HG03457 (cell line): ENCODE data around the gene PTPRD.

Source experiments
- ATAC-seq: cut with Tn5 transposase; IDR thresholded peaks from one replicate; pipeline ENCODE4 v1.9.1; 2021; ENCODE audit warnings: moderate number of reproducible peaks; ENCODE audit not compliant: unreplicated experiment

PTPRD gene

DNA sequence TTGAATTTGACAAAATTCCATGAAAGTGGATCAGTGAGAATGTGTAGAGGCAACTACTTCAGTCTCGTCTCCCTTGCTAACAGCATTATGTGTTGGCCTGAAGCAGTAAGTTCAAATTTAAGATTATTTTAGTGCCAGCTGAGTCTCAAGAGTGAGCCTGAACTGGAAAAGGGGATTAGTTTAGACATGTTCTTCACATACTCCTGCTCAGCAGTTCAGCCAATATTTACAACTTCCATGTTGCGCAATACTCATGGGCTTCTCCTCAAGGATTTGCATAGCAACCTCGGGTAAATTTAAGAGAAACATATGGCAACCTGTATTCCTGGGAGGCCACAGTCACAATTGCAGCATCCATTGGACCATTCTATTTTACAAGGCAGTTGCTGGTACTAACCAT lies 553.8 kb downstream of the PTPRD start:
- ATAC-seq, result no peak

DNA sequence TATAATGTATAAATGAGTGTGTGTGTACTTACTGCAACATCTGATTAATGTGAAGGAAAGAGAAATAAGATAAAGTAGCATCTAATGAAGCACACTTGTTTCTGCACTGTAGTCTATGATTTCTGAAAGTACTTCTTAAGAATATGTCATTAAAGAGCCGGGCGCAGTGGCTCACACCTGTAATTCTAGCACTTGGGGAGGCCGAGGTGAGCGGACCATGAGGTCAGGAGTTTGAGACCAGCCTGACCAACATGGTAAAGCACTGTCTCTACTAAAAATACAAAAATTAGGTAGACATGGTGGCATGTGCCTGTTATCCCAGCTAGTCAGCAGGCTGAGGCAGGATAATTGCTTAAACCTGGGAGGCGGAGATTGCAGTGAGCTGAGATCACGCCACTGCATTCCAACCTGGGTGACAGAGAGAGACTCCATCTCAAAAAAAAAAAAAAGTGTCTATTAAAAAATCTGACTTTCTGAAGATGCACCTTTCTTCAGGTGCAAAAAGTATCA lies 556.9 kb downstream of the PTPRD start:
- ATAC-seq, result no peak

DNA sequence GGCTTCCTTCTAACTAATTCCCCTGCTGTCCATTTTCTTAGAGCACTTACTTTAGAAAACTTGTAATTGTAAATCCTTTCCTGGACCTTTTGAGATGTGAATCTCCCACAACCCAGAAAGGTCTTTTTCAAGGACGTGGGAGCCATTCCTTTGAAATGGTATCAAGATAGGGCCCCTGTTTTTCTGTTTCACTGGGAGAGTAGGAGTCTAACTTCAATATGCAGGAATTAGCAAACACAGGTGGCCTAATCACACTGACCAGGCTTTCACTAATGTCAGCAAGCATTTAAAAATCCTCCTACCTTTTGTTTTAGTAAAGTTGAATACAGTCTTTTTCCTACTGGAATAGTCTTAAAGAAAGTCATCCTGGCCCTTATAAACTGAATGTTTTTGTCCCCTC lies 558.3 kb downstream of the PTPRD start:
- no peak for ATAC-seq

DNA sequence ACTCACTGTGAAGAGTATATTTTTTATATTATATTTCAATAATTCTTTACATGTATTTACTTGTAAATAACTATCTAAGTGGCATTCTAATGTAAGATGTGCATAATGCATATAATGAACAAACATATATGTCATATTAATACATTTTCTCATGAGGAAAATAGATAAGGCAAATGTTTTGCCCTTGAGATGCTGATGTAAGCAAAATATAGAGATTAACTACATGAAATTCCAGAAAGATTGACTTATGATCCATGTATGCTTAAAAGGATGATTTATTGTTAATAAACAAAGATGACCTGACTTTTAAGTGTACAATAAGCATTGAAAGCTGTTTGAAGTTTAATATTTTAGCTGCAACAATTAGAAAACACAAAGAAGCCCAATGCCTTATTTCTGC lies 559.9 kb downstream of the PTPRD start:
- no peak for ATAC-seq

DNA sequence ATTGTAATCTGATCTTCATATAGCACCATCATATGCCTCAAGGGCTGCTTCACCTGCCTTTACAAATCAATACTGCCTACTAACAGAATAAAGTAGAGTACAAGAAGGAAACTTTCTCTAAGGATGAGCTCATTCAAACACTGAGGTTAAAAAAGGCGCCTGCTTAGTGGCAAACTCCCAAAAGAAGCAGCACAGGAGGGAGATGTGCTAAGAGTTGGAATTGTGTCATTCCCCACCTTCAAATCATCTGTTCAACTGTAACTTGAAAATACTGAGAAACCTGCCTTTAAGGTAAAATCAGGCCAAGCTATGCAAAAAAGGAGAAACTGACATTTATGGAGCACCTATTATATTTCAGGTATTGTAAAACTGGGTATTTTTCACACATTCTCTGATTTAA lies 560.6 kb downstream of the PTPRD start:
- ATAC-seq, result no peak

DNA sequence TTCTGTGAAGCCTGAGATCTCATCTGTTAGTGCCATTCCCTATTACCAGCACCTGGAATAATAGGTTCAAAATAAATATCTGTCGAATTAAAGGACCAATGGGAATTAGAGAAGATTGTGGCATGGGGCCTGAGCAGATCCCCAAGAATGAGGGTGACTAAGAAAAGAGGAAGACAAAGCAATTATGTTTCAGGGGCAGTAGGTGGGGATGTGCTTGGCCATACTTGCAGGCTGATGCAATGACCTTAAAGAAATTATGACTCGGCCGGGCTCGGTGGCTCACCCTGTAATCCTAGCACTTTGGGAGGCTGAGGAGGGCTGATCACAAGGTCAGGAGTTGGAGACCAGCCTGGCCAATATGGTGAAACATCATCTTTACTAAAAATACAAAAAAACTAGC lies 562.8 kb downstream of the PTPRD start:
- ATAC-seq, result no peak

DNA sequence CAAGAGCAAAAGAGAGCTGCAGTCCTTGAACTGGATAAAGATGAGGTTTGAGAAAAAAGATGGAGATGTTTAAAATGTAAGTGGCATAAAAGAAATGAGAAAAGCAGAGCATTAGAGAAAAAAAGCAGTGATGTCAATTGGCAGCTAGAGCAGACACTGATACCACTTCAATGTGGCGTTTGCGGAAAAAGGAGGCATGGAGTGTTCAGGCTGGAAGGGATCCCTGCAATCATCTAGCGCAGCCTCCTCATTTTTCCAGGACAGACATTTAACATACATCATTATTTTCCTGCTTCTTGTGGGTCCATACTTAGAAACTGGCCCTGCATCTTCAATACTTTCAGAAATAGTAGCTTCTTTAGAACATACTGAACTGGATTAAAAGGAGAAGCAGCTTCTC lies 563.8 kb downstream of the PTPRD start:
- no peak for ATAC-seq

DNA sequence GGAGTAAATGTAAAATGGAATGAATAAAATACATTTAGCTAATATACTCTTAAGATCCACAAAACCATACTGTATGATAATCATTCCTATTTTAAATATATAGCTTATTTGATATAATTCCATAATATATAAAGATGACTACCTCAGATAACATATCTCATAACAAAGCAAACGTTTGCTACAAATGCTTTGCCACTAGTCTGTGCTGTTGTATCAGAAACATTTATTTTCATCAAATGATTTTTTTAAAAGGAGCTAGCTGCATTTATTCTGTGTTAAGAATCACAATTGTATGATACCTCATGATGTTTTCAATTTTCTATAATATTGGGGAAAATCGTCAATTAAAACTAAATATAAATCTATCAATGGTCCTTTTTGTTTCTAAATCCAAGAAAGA lies 567.2 kb downstream of the PTPRD start:
- ATAC-seq, result no peak

DNA sequence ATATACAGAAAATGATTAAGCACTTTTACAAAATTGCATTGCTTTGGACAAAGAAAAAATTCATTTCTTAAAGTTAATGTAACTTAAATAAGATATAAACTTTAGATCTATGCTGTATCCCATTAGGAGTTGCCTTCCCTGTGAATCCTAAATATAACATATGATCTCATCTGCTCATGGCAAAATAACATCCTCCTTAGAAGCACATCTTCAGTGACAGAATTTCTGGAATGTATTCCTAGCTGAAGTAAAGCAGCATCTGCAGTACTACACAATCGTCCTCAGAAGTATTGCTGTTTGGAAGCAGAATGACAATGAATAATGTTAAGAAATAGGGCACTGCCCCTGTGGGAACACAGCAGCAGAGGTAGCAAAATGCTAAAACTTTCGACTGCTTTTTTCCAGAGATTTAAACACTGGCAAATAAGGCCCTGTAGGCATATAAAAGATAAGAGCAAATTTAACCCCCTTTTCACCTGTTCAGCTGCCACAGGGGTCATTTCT lies 571.0 kb downstream of the PTPRD start:
- ATAC-seq, result no peak

DNA sequence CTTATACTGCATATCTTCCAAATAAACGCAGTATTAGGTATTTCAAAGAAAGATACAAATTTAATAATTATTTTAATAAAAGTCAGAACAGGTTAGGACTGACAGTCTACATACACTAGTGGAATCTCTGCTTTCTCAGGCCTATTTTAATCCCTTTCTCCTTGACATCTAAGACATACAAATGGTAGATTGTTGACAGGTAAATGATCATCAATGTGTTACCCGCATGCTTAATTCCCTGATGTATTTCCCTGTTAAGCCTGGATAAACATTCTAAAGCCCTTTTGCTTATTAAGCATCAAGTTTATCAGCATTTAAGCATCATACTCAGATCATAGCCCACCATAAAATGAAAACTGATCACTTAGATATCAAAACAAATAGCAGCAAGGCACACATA lies 576.7 kb downstream of the PTPRD start:
- no peak for ATAC-seq

DNA sequence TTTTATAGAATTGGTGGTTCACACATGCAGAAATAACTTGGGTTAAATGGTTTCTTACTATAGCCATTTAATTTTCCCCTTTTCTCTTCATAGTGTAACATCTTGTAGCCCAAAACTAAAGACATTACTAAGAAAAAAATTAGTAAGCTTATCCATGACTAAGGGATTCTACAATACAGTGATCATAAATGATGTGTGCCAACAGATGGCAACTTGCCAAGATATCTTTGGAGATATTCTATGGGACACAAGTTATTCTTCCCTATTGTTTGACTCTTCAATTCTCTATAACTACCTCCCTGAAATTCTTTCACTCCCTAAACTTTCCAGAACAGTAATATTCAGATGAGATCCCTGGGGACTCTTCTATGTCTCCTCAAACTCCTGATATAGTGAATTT lies 580.6 kb downstream of the PTPRD start:
- ATAC-seq, result no peak

DNA sequence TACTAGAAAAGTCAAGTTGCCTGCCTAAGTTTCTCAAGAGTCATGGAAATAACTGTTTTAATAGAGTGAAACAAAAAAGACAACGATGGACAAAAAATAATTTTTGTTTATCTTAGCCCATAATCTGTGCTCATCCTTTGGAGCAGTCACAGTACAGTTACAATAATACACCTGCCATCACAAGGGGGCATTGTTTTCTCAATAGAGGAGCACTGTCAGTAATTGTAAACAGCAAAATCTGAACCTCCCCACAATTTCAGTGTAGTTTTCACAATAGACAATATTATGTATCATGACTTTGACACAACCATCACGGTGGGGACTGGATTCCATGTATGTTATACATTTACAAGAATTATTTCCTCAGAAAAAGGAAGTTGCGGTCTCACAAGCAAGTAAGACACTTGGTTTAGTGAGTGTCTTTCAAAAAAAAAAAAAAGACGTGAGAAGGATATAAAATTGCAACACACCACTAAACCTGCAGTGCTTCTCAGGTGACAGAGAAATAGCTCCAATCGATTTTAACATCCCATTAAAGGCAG lies 586.3 kb downstream of the PTPRD start:
- ATAC-seq, result no peak

DNA sequence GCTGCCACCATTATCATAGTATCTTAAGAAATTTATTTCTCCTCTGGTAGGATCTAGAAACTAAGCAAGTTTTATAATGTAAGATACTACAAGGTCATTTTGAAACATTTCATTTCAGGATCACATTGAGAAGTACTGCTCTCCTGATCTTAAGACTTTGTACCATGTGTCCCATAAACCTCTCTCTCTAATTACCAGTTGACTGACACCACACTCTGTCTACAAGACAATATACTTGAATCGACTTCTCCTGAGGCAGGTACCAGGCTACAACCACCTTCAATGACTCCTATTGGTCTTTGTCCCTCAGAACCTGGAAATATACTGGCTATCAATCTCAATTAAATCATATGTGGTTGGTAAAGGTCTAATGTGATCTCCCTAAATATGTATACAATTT lies 597.0 kb downstream of the PTPRD start:
- no peak for ATAC-seq

DNA sequence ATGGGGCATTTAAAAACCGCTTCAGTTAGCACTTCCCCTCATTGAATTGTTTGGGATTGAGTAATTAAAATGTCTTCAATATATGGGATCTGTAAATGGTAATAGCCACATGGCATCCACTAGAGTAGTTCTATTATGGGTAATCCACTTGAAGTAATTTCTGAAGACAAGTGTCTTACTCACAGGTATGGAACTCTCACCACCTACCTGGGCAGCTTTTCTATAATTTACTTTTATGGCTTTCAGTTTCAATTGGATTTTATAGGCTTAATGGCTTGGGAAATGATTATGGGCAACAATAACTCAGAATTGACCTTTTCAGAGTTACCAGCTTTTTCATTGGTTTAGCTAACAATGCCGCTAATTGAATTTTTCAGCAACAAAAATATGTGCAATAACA lies 597.9 kb downstream of the PTPRD start:
- no peak for ATAC-seq

DNA sequence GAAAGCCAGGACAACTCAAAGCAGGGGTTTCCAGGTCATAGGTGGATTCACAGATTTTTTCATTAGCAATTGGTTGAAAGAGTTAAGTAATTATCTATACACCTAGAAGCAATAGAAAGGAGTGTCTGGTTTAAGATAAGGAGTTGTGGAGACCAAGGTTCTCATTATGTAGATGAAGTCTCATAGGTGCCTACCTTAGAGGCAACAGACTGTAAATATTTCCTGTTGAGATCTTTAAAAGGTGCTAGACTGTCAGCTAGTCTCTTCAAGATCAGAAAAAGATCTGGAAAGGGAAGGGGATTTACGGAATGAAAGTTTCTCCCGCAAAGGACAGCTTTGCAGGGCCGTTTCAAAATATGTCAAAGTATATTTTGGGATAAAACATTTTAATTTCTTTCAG lies 603.4 kb downstream of the PTPRD start:
- no peak for ATAC-seq

DNA sequence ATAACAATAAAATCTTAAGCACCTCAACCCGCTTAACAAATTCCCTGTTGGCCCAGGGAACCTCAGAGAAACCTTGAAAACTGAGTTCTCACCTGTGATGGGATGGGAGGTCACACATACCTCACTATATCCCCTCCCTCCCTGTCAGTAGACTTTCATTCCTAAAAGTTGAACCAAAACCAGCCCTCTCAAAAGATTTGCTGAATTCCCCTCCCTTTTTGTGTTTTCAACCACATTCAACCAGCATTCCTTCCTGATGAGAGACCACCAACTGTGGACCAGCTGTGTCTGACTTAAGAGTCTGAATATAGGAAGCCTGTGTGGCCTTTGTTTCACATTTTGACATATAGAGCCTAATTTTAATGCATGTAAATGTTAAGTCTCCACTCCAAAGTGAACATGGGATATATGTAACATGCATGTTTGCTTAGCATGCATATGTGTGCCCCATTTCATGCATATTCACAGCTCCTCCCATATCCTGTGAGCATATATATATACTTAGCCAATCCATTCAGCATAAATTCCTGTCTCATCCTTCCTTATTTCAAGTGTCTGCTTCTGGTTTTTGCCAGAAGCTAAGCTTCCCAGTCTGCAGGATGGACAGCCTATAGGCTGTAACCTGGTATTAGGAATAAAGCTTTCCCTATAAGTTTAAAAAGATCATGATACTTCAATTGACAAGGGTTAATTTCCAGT lies 604.6 kb downstream of the PTPRD start:
- ATAC-seq, result no peak

DNA sequence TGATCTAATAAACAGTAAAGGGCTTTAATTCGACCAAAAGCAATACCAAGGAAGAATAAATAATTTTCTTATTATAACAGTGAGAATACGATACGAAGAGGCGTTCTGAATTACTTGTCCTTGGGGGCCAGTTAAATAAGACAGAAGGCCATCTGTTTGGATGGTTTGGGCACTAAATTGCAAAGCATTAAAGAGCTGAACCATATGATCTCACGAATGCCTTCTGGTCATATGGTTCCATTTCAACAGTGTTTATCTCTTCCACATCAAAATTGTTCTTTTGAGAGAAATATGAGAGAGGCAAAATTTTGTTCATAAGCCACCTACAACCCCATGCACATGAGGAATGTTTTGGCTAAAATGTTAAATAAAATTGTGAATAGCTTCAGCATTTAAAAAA lies 605.4 kb downstream of the PTPRD start:
- ATAC-seq, result no peak

DNA sequence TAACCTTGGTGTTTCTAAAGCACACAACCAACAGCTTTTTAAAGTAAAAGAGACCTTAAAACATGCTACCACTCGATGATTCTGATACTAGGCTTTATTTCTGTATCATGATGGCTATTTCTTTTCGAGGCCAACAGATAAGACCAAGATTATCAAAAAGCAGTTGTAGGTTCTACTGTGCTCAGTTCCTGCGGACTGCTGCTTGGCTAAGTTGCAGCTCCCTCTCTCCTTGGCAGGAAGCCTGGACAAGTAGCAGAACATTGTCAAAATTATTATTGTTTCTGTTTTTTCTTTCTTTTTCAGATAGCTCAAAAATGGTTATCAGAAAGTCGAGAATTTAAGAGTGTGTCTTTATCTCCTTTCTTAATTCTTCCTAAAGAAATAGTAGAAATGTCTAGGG lies 607.6 kb downstream of the PTPRD start:
- no peak for ATAC-seq

DNA sequence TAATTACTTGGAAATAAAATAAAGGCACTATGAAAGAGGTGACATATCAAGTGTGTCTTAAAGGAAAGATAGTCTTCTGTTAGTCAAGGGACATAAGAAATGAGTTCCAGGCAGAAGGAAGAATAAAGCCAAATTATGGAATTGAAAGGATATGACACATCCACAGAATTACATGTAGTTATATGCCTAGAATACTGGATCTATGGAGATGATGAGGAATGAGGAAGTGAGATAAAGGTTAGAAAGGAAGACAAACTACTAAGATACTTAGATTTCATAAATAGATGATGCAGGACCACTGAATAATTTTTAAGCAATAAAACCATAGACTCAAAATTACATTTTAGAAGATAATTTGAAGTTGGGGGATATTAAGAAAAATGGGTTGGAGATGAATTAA lies 609.8 kb downstream of the PTPRD start:
- ATAC-seq, result no peak

DNA sequence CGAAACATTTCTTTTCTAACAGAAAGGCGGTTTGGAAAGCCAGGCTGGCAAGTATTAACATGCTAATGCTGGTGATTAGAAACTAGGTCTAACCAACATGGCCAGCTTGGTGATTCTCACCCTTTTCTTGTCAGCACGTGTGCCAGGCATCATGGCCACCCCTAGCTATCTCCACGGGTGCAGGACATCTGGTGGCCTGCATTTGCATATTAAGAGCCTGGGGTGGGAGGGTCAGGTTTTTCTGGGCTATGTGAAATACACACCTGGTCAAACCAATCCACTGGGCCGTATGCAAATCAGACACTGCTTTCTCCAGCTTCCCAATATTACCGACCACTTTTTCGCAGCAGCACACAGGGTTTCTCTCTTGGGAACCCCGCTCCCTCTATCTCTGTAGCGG lies 612.1 kb downstream of the PTPRD start:
- no peak for ATAC-seq

DNA sequence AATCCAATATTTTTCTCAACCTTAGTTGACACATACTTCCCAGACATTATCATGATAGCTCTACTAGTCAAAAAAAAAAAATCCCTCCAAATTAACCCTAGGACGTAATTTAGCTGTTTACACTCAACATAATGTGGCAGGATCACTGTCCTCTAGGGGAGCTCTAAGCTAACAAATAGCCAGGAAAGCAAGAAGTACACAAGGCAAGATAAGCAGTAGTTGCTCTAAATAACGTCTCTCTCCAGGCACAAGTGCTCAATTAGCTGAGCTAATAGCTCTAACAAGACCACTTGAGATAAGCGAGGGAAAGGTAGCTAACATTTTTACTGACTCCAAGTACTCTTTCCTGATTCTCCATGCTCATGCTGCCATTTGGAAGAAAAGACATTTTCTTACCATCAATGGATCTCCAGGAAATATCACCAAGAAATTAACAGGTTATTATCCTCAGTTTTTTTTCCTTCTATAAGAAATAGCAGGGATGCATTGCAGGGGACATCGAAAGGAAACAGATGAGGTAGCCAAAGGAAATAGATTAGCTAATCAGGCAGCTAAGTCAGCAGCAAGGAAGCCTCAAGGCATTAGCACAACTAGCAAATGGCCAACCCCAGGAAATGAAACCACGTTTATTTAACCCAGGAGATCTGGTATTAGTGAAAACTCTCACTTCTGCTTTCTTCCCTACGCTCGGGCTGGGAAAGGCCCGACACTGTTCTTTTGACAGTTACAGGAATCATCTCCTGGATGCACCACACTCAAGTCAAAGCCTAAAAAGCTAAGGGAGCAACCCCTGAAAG lies 614.1 kb downstream of the PTPRD start:
- ATAC-seq, result no peak

DNA sequence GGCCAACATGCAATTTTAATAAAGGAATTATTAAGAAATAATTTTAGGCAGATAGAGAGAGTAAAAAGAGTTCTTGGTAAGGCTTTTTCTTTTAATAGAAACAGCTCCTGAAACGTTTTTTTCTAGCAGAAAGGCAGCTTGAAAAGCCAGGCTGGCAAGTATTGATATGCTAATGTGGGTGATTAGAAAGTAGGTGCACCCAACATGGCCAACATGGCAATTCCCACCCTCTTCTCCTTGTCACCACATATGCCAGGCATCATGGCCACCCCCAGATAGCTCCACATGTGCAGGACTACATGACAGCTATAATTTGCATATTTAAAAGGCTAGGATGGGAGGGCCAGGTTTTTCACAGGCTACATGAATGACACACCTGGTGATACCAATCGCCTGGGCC lies 615.2 kb downstream of the PTPRD start:
- no peak for ATAC-seq
